Measurements from ENCODE around the gene FOXR1.

Gene FOXR1

GRCh38 chr11:119028346-119029068 is 56.9 kb downstream of the FOXR1 start:
- no peak for DNase-seq

- no peak for DNase-seq
Measured at GRCh38 chr11:119029069-119029339, 57.4 kb downstream of the FOXR1 start.

DNA sequence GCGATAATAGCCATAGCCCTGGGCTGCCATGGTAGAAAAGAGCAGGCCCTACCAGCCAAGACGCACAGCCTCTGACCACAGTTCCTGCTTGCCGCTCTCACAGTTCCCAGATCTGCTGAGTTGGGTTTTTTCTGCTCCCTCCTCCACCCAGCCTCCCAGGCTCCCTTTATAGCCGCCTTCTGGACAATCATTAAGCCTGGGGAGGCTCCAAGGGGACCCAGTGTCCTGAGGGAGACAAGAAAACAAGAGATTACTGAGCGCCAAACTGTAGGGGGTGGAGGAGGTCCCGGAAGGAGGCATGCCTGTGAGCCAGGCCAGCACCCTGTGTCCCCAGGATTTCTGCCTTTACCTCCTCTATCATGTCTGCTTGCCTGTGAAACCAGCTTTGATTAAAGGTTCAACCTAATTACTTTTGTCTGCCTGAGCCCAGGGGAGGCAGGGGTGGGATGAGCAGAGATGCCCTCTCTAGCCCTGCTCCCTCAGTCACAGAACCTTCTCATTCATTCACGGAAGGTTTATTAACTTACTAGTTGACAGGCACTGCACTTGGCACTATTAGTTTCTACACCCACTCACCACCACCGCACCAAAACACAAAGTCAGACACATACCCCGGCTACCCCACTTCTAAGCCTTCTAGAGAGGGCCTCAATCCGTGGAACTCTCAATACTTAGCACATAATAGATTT is 57.9 kb downstream of the FOXR1 start:
- DNase-seq, result no peak

DNA sequence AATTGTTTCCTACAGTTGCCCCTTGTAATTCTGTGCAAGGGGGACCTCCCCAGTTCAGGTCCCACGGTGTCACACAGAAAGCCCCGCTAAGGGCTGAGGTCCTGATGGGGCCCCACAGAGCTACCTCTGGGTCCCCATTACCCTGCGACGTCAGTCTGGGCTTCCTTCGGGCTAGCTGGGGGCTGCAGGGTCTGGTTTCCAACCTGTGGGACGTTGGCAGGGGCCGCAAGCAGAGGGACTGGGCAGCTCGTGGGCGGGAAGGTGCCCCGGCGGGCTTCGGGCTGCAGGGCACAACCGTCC is 58.4 kb downstream of the FOXR1 start:
- no peak for DNase-seq

- DNase-seq, result peak; percentile 100
Measured at GRCh38 chr11:119030329-119031047, 58.9 kb downstream of the FOXR1 start, which contains the start of gene SLC37A4. Gene SLC37A4 (minus strand): TSS chr11:119030877.
